Fibroblast of lung (primary cell): ENCODE data around the gene VWCE. TPM values are rescaled to one million over a fixed set of nuclear protein-coding genes. Genes with fewer than 3 reads are reported as not detected.

Source experiments
- DNase-seq, 2 donors: peaks; one replicate each; pipeline versions ENCODE4 v3.0.0 to v3.0.0-alpha.2; 2010; ENCODE audit warnings: low read depth in 2 of 2
- H2AFZ ChIP-seq: 2 replicates; pipeline ENCODE4 v1.5.1; 2012; ENCODE audit warnings: low read length, control low read depth, inconsistent platforms
- H3K27ac ChIP-seq: 2 replicates; pipeline ENCODE4 v1.5.1; 2011; ENCODE audit warnings: low read length, control low read depth; ENCODE audit not compliant: insufficient read depth
- H3K27me3 ChIP-seq: 2 replicates; pipeline ENCODE4 v1.5.1; 2011; ENCODE audit warnings: mild to moderate bottlenecking, low read length; ENCODE audit not compliant: control insufficient read depth, insufficient read depth
- H3K36me3 ChIP-seq: 2 replicates; pipeline ENCODE4 v1.5.1; 2011; ENCODE audit warnings: low read length; ENCODE audit not compliant: control insufficient read depth, insufficient read depth
- H3K4me1 ChIP-seq: 2 replicates; pipeline ENCODE4 v1.5.1; 2011; ENCODE audit warnings: low read length; ENCODE audit not compliant: control insufficient read depth, insufficient read depth; ENCODE audit errors: extremely low read depth
- H3K4me2 ChIP-seq: 2 replicates; pipeline ENCODE4 v1.5.1; 2011; ENCODE audit warnings: low read length, control low read depth; ENCODE audit not compliant: insufficient read depth; ENCODE audit errors: extremely low read depth
- H3K4me3 ChIP-seq, 4 experiments: fragments of 200-600 bp in 1 of 4; sonication (generic) in 1 of 4; replicated peaks in 1 of 4; 2 replicates each; pipeline ENCODE4 v1.5.1; 2011 to 2016; ENCODE audit warnings: low read length in 4 of 4, low read depth in 3 of 4, mild to moderate bottlenecking in 3 of 4, control low read depth in 2 of 4, inconsistent platforms in 1 of 4, mixed read lengths in 1 of 4; ENCODE audit not compliant: insufficient read depth in 1 of 4; ENCODE audit errors: control extremely low read depth in 1 of 4
- H3K79me2 ChIP-seq: 2 replicates; pipeline ENCODE4 v1.5.1; 2012; ENCODE audit warnings: mild to moderate bottlenecking, low read length, inconsistent platforms; ENCODE audit not compliant: control insufficient read depth, insufficient read depth
- H3K9ac ChIP-seq: 2 replicates; pipeline ENCODE4 v1.5.1; 2011; ENCODE audit warnings: mild to moderate bottlenecking, low read length, control low read depth; ENCODE audit not compliant: insufficient read depth
- H3K9me3 ChIP-seq: 2 replicates; pipeline ENCODE4 v1.5.1; 2012; ENCODE audit warnings: low read depth, low read length; ENCODE audit not compliant: control insufficient read depth, insufficient read depth
- H4K20me1 ChIP-seq: 2 replicates; pipeline ENCODE4 v1.5.1; 2011; ENCODE audit warnings: low read length; ENCODE audit not compliant: control insufficient read depth, insufficient read depth; ENCODE audit errors: extremely low read depth
- CTCF ChIP-seq, 2 donors: IDR thresholded peaks in 1 of 2; conservative IDR thresholded peaks in 1 of 2; 1 replicate in 1 of 2; 2 replicates in 1 of 2; pipeline ENCODE4 v1.5.1; 2011 to 2012; ENCODE audit warnings: low read length in 2 of 2, control low read depth in 1 of 2, inconsistent platforms in 1 of 2, low read depth in 1 of 2, mild to moderate bottlenecking in 1 of 2
- EZH2 ChIP-seq: IDR thresholded peaks from 2 replicates; pipeline ENCODE4 v1.5.1; 2012; ENCODE audit warnings: low read length, control low read depth, mild to moderate bottlenecking; ENCODE audit errors: missing control alignments
- polyA plus RNA-seq, 2 donors: library from polyadenylated mRNA; depleted of rRNA in 1 of 2; stranded (reverse) in 1 of 2; unstranded in 1 of 2; fragments of >200 nt; gene quantifications; 2 replicates each; pipeline ENCODE4 v1.2.1, GENCODE V29; 2011 to 2012; ENCODE audit warnings: missing spikeins in 1 of 2
- total RNA-seq: library from RNA; depleted of rRNA; stranded (reverse); fragments of >200 nt; gene quantifications from 2 replicates; pipeline ENCODE4 v1.2.1, GENCODE V29; 2014

Gene VWCE
- total and polyA plus RNA-seq, 2 donors (not counting 1 experiment from before 2014, with no cell fraction given) = 0.30 to 1.7 TPM

GRCh38 chr11:61290905-61291690 is 4.0 kb downstream of the VWCE start:
- no peak overlapping the region for H3K27ac ChIP-seq
- no peak overlapping the region for H3K9ac ChIP-seq
- no peak overlapping the region for H3K4me2 ChIP-seq
- H2AFZ ChIP-seq = no peak overlapping the region
- peaks cover 11% of the 10 kb centered on the region for H3K4me1 ChIP-seq
- H3K36me3 ChIP-seq = no peaks in the 10 kb centered on the region
- no peak for TF ChIP-seq EZH2
- peak in 1 of 2 donors; percentile 1 for TF ChIP-seq CTCF (conservative IDR thresholded peaks at IDR 0.05 in 1 of 2, IDR thresholded peaks at IDR 0.05 in 1 of 2; ENCODE audit: low read depth in 1 of 2, low read length in 2 of 2)
- H3K9me3 ChIP-seq = no peaks in the 10 kb centered on the region
- no peak for DNase-seq
- no peaks in the 10 kb centered on the region for H3K27me3 ChIP-seq
- no peaks in the 10 kb centered on the region for H4K20me1 ChIP-seq
- no peaks in the 10 kb centered on the region for H3K79me2 ChIP-seq
- no peak overlapping the region for H3K4me3 ChIP-seq

GRCh38 chr11:61287338-61287977 is 7.7 kb downstream of the VWCE start:
- Histone ChIP-seq H3K9me3 (no peaks in the 10 kb centered on the region), H3K4me1 (no peaks in the 10 kb centered on the region), H3K9ac (no peak overlapping the region), H3K4me2 (no peak overlapping the region), H3K36me3 (no peaks in the 10 kb centered on the region), H4K20me1 (no peaks in the 10 kb centered on the region), H2AFZ (no peak overlapping the region), H3K79me2 (no peaks in the 10 kb centered on the region), H3K27ac (no peak overlapping the region), H3K27me3 (no peaks in the 10 kb centered on the region), H3K4me3 (no peak overlapping the region)
- DNase-seq = no peak
- TF ChIP-seq CTCF (conservative IDR thresholded peaks at IDR 0.05 in 1 of 2, IDR thresholded peaks at IDR 0.05 in 1 of 2; ENCODE audit: low read depth in 1 of 2, low read length in 2 of 2) (no peak), EZH2 (no peak)

- no peaks in the 10 kb centered on the region for H4K20me1 ChIP-seq
- H3K4me2 ChIP-seq = no peak overlapping the region
- H2AFZ ChIP-seq = no peak overlapping the region
- H3K4me1 ChIP-seq = no peaks in the 10 kb centered on the region
- TF ChIP-seq CTCF (conservative IDR thresholded peaks at IDR 0.05 in 1 of 2, IDR thresholded peaks at IDR 0.05 in 1 of 2; ENCODE audit: low read depth in 1 of 2, low read length in 2 of 2) (no peak), EZH2 (no peak)
- DNase-seq = no peak
- H3K79me2 ChIP-seq = no peaks in the 10 kb centered on the region
- no peak overlapping the region for H3K4me3 ChIP-seq
- no peaks in the 10 kb centered on the region for H3K36me3 ChIP-seq
- H3K27me3 ChIP-seq = no peaks in the 10 kb centered on the region
- H3K9me3 ChIP-seq = no peaks in the 10 kb centered on the region
- H3K9ac ChIP-seq = no peak overlapping the region
- no peak overlapping the region for H3K27ac ChIP-seq
These were observed 11.5 kb downstream of the VWCE start for GRCh38 chr11:61283613-61284012.
